T47D (cell line): Measurements from ENCODE around the gene AJM1.
"Not testable (repeated sequence)": the region's sequence is repeated elsewhere in the genome, so short reads cannot be mapped to it uniquely, and the experiment has no call there.

ENCODE experiments used
- DNase-seq, 2 experiments: peaks; one replicate each; pipeline versions ENCODE4 v3.0.0 to v3.0.0-alpha.2; 2011 to 2012; ENCODE audit warnings: low read depth in 1 of 2, low spot score in 1 of 2
- JUND ChIP-seq: IDR thresholded peaks from 2 replicates; pipeline ENCODE4 v1.6.1; 2012; ENCODE audit warnings: low read depth
- in situ Hi-C: cut with HindIII; loops from 2 replicates; pipeline ENCODE4 v1.10.0; 2016; ENCODE audit warnings: low sequenced_read_pairs, low pct_unique_long_range_greater_than_20kb

Gene AJM1

DNA sequence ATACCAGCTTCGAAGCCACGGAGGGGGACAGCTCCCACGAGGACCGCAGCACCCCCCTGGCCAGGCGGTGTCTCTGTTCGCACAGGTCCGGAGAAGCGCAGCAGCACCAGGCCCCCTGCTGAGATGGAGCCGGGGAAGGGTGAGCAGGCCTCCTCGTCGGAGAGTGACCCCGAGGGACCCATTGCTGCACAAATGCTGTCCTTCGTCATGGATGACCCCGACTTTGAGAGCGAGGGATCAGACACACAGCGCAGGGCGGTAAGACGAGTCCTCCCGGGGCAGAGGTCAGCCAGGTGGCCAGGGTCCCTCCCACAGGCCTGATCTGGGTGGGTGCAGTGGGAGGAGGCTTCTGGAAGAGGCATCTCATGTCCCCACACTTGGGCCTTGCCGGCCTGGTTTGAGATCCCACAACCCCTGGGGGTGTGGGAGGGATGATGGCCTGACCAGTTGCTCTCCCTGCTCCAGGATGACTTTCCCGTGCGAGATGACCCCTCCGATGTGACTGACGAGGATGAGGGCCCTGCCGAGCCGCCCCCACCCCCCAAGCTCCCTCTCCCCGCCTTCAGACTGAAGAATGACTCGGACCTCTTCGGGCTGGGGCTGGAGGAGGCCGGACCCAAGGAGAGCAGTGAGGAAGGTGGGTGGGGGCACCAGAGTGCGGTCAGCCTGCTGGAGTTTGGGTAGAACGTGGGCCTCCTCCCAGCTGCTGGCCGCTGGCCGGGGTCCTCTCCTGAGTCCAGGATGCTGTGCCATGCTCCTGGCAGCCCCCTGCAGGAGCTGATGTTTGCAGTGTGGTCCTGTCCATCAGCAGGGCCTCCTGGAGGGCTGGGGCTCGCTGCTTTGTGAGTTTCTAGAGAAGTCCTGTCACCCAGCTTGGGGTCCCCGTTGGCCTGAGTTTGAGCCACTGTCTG lies 2.8 kb upstream of the AJM1 start:
- in situ Hi-C loops: no loop called here
- DNase-seq: no peak
- no peak for TF ChIP-seq JUND

- TF ChIP-seq JUND: no peak
- no peak for DNase-seq
- in situ Hi-C loops: no loop called here
These were observed 2.0 kb upstream of the AJM1 start for GRCh38 chr9:136840140-136840876.

- peak in 1 of 2 experiments; percentile 76 for DNase-seq
- in situ Hi-C loops: no loop called here
- TF ChIP-seq JUND: no peak
These were observed 1.2 kb upstream of the AJM1 start for GRCh38 chr9:136840877-136841645.

DNA sequence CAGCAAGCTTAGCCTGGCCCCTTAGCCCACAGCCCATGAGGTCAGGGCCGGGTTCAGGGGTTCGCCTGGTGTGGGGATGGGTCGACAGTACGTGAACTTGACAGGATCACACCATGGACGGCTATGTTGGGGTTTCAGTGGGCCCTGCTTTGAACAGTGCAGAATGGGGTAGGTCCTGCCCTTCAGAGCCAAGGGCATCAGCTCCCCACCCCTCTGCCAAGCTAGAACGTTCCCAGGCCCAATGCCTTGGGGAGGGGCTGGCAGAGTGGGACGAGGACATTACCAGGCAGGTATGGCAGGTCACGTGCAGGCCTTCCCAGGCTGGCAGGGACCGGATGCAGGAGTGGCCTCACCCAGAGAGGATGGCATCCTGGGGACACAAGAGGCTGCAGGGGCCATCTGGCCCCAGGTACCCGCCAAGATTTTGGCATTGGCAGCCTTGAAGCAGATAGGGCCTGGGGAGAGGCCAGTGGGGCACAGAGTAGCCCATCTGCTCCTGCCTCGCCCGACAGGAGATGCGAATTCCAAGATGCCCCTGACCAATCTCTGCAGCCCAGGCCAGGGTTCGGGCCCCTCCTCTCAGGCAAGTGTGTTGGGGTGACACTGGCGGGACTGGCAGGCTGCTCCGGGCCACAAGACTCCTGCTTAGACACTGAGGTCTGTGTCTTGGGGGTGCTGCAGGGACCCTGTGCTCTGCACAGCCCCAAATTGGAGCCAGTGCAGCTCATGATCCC lies 465 bp upstream of the AJM1 start:
- peak in 1 of 2 experiments; percentile 65 for DNase-seq

GRCh38 chr9:136843159-136843800 lies 1.0 kb downstream of the AJM1 start:
- in situ Hi-C loops, DNase-seq: not testable (repeated sequence)

More for the DNA sequence above, 465 bp upstream of the AJM1 start:
- in situ Hi-C loops: not testable (repeated sequence)

DNA sequence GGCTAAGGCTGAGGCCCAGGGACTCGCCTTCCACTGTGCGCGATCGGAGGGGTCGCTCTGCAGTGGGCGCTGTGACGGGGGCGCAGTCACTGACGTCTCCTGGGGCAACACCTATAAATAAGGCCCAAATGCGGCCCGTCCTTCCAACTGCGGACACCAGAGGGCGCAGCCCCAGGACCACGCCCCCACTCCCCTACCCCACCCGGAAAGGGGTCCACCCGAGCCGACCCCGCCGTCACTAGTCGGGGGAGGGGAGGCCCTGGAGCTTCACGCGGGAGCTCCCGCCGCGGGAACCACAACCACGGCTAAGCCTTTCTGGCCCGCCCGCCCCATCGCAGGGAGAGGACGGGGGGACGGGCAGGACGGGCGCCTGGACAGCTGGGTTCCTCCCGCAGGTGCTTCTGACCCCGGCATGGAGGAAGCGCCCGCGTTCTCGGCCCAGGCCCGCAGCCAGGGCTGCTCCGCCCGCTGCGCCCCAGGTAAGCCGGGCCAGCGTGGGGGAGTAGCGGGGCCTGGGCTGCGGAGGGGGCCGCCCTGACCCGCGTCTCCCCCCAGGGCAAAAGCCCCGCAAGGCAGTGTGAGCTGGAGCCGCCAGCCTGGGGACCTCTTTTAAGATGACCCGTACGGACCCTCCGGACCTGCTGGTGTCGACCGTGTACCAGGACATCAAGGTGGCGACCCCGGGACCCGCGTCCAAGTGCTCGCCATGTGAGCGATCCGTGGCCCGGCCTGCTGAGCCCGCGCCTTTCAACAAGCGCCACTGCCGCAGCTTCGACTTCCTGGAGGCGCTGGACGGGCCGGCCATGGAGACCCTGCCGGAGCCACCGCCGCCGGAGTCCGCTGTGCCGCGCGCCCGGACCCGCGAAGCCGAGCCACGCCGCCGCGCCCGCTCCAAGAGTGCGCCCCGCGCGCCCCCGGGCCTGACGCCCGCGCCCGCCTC lies 1.8 kb downstream of the AJM1 start:
- DNase-seq, in situ Hi-C loops: not testable (repeated sequence)

DNA sequence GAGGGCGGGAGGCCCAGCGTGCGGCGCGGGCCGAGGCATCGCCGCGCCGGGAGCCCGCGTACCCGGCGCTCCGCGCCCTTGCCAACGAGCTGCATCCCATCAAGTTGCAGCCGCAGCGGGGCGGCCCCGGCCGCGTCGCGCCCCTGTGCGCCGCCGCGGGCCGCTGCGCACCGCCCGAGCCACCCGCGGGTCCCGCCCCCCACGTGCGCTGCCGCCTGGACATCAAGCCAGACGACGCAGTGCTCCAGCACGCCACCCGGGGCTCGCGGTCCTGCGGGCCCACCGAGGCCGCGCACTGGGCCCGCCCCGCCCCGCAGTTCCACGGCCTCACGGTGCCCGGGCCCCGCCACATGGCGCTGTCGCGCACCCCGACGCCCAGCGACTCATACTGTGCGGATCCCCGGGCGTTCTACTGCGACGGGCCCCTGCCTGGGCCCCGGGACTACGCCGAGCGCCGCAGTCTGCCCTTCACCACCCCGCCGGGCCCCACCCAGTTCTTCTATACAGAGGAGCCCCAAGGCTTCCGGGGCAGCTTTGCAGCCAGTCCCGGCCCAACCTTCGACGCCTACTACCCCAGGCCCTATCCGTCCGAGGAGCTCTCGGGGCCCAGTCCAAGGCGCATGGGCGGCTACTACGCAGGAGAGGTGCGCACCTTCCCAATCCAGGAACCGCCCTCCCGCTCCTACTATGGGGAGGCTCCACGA lies 2.6 kb downstream of the AJM1 start:
- DNase-seq: no peak
- TF ChIP-seq JUND: no peak
- in situ Hi-C loops: no loop called here

DNA sequence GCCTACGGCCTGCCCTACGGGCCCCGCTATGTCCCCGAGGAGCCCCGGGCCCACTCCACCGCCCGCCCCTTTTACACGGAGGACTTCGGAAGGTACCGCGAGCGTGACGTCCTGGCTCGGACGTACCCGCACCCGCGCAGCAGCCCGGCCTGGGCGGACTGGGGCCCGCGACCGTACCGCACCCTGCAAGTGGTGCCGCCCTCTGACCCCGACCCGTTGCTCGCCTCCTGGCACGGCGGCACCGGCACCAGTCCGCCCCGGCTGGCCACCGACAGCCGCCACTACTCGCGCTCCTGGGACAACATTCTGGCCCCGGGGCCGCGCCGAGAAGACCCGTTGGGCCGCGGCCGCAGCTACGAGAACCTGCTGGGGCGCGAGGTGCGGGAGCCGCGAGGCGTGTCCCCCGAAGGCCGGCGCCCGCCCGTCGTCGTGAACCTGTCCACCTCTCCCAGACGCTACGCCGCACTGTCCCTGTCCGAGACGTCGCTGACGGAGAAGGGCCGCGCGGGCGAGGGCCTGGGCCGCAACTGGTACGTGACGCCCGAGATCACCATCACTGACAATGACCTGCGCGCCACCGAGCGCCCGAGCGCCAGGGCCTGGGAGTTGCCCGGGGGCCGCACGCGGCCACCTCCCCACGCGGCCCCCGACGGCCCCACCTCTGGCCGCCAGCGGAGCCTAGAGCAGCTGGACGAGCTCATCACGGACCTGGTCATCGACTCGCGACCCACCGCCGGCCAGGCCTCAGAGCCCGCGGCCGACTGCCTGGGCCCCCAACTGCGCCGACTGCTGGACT lies 3.4 kb downstream of the AJM1 start:
- TF ChIP-seq JUND: no peak
- DNase-seq: no peak
- in situ Hi-C loops: no loop called here

DNA sequence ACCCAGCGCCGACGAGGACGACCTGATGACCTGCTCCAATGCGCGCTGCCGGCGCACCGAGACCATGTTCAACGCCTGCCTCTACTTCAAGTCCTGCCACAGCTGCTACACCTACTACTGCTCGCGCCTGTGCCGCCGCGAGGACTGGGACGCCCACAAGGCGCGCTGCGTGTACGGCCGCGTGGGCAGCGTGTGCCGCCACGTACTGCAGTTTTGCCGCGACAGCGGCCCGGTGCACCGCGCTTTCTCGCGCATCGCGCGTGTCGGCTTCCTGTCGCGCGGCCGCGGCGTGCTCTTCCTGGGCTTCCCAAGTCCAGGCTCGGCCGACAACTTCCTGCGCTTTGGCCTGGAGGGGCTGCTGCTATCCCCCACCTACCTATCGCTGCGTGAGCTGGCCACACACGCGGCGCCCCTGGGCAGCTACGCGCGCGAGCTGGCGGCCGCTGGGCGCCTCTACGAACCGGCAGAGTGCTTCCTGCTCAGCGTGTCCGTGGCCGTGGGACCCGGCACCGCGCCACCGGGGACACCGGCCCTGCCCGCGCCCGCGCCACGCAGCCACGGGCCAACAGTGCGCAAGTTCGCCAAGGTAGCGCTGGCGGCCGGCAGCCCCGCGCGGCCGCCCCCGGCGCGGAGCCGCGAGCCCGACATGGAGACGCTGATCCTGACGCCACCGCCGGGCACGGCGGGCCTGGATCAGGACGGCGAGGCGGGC lies 4.3 kb downstream of the AJM1 start:
- no peak for DNase-seq
- in situ Hi-C loops: no loop called here

More for the DNA sequence above, 4.3 kb downstream of the AJM1 start:
- TF ChIP-seq JUND: no peak
